Measurements from ENCODE around the gene C11orf91.
"Not testable (repeated sequence)": the region's sequence is repeated elsewhere in the genome, so short reads cannot be mapped to it uniquely, and the experiment has no call there.

The C11orf91 gene

DNA sequence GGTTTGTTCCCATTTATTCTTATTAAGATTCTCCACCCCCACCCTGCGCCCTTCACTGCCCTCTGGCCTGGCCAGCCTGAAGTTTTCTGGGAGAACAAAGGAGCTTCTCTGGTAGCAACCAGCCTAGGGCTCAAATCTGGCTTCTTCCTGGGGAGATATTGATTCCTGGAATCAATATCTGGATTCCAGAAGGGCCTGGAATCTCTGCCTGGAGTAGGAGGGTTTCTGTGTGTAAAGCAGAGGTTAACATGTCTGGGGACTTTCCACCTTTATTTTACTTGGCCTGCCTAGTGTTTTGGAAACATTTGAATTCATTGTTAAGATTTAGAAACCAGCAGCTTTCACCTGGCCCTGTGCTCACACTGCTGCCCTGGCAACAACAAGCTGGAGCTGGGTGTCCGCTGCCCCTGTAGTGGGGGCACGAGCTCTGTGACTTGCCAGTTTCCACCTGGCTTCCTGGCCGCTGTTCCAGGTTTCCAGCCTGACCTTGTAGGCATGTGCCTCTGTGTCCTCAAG, 5.5 kb downstream of the C11orf91 start:
- DNase-seq: no peak

DNA sequence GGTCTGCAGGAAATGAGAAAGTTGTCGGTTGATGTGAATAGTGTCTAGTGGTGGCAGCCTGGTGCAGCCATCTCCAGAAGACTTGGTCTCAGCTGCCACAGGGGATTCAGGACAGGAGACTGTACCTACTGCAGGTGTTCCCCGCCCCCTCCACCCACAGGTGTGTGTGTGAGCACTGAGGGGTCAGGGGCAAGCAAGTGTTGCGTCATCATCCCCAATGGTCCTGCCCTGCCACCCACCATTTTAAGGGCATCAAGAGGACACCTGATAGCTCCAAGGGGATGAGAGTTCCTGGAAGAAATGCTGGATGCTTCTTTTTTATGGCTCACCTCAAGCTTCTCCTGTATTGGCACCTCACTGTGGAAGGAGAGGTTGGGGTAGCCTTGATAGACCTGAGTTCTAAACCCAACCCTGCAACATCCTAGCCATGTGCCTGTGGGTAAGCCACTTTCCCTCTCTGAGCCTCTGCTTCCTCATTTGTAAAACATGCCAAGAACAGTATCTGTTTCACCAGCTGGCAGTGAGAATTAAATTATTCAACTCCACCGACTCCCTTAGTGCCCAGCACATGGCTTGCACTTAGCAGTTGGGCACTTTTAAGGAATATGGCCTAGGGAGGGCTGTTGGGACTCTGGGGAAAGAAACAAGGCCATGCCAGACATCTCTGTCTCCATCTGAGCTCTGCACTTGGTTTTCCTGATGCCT, 6.1 kb downstream of the C11orf91 start:
- no peak for DNase-seq

- DNase-seq: no peak
These were observed 8.1 kb downstream of the C11orf91 start for GRCh38 chr11:33692541-33692940.

- DNase-seq: peak; percentile 75
These were observed 8.6 kb downstream of the C11orf91 start for GRCh38 chr11:33692013-33692504.

GRCh38 chr11:33691066-33691864, 9.4 kb downstream of the C11orf91 start:
- no peak for DNase-seq

DNA sequence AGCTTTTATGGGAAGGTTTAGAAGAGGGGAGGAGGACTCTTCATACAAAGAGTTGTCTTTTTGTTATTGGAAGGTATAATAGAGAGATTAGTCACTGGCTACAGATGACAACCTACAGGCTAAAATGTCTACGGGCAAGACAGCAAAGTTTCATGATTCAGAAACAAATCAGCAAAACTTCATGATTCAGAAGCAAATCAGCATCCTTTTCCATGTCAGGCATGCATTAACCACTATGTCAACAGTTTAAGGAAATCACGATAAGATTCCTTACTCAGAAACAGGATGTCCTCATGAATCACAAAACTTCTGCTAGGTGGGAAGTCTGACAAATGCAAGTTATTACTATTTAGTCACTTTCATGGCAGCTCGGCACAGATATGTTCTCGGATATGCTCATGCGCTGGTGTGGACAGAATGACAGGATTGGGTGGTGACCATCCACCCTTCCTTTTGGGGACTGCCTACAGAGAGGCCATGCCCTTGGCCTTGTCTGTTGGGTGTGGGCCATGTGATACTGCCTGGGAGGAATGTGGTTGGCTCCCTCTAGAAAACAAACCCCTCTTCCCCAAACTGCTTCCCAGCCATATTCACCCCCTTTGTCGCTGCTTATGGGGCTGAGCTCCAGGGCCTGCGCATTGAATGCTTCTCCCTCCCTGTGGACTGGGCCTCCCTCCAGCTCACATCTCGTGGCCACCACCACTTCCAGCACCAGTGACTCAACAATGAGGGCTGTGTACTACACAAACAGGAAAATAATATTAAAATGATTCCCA, 10.1 kb downstream of the C11orf91 start:
- DNase-seq: no peak

DNA sequence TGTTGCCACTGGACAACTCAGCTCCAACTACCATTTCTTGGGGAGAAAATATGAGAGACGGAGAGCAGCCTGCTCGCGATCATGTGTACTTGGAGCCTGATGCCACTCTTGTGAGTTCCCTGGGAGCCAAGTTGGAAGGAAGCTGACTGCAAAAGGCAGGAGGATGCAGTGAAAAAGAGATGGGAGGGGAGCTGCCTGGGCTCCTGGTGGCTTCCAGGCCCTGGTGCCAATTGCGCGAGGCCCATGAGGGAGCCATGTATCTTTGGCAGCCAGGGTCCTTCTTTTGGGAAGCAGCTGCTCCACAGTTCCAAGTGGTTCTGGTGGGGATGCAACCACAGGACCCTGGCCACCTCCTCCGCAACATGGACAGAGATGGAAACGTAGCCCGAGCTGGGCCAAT, 11.1 kb downstream of the C11orf91 start:
- no peak for DNase-seq

DNA sequence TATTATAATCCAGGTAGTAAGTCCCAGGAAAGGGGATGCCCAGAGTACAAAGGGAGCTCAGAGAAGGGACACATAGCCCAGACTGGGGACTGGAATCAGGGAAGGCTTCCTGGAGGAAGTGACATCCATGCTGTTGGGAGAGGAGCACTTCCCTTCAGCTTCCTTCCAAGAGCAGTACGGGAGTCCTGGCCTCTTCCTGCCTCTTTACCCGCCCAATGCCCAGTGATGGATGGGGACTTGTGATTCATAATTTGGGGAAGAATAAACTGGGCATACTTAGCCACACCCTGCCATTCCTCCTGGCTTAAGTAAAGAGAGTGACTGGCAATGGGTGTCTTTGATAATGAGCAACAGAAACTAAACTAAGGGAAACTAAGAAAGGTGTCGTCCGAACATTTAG, 11.5 kb downstream of the C11orf91 start:
- no peak for DNase-seq

DNA sequence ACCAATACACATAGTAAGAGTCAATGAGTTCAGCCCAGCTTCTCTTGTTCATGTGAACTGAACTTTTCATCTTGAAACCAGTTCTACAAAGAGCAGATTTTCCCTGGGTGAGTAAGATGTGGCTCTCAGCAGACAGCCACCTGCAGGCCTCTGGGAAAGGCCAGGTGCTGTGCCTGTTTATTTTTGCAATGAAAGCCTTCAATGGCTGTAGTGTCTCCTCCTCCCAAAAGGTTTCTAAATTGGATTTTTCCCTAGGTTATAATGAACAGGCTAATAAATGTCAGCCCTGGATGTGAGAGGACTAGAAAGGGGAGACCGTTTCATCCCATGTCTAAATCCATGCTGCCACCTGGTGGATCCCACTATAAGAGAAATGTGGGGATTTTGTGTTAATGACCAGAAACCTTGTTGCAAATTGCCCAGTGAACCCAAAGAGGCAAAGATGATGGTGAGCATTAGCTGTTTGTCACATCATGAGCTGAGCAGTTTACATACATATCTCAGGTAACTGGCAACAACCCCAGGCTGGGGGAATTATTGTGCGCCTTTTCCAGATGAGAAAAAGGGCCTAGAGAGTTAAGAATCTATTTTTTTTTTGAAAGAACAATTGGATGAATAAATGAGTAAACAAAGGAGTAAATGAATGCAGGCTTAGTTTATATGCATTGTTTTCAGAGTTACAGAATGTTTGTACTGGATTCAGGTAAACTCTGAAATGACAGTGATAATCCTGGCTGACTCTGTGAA, 12.7 kb downstream of the C11orf91 start:
- peak; percentile 77 for DNase-seq

DNA sequence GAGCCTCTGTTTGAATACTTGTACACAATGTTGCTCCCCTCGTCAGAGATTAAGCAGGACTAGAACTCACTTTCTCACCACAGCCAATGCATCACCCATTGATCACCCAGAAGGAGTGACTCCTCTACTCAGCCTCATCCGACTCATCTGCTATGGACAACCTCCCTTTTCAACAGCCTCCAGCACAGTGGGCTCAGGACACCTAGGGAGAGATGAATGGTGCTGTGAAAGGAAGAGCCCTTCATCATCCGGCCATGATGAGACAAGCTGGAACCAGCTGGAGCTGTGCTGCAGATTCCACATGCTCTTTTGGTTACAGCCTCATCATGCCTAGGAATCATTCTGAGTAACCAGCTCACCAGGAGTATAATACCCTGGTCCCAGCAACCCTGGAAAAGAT, 15.5 kb downstream of the C11orf91 start:
- no peak for DNase-seq

DNA sequence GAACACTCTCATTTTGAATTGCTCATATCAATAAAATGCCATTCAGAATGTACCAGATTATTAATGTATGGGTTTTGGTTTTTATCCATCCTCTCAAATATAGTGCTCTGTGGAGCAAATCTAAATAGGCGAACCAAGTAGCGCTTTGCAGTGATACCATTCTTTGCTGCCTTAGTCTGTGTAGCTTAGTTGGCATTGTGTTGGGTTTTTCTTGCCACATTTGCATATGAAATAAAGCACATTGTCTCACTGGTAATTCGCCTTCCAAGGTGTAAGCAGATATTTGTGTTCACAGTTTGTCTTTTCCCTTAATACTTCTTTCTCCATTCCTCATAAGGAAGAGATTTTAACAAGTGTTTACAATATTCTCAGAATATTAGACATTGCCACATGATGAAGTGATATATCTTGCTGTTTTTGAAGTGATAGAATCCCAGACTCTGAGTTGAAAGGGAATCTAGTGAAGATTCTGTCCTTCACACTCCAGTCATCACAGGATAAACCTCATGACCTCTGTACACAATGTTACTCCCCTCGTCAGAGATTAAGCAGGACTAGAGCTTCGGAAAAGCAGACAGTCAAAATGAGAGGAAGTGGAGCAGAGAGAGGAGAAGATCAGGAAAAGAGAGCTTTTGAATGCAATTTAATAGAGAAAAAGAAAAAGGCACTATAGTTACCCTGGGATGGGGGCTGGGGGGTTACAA, 16.5 kb downstream of the C11orf91 start:
- DNase-seq: no peak

DNA sequence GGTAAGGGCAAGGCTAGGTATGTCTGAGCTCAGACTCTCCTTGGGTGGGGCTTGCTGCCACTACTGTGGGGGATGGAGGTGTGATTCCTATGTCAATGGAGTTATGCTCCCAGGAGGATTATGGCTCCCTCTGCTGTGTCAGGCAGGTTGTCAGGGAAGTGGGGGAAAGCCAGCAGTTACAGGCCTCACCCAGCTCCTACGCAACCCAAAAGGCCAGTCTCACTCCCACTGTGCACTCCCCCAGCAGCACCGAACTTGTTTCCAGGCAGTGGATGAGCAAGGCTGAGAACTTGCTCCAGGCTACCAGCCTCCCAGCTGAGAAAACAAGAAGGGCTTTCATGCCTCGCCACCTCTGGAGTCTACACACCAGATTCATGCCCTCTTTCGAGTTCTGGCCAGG, 18.2 kb downstream of the C11orf91 start:
- peak; percentile 10 for DNase-seq

DNA sequence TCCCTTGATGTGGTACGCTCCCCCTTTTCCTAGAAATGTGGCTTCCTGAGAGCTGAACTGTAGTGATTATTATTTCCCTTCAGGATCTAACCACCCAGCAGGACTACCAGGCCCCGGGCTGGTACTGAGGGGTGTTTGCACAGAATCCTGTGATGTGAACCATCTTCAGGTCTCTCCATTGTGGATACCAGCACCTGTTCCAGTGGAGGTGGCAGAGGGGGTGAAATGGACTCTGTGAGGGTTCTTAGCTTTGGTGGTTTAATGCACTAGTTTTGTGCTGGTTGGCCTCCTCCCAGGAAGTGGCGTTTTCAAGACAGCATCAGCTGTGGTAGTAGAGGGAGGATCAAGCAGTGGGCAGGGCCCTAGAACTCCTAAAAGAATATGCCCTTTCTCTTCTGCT, 18.6 kb downstream of the C11orf91 start:
- no peak for DNase-seq

- DNase-seq: not testable (repeated sequence)
These were observed 22.0 kb downstream of the C11orf91 start for GRCh38 chr11:33678616-33679015.

DNA sequence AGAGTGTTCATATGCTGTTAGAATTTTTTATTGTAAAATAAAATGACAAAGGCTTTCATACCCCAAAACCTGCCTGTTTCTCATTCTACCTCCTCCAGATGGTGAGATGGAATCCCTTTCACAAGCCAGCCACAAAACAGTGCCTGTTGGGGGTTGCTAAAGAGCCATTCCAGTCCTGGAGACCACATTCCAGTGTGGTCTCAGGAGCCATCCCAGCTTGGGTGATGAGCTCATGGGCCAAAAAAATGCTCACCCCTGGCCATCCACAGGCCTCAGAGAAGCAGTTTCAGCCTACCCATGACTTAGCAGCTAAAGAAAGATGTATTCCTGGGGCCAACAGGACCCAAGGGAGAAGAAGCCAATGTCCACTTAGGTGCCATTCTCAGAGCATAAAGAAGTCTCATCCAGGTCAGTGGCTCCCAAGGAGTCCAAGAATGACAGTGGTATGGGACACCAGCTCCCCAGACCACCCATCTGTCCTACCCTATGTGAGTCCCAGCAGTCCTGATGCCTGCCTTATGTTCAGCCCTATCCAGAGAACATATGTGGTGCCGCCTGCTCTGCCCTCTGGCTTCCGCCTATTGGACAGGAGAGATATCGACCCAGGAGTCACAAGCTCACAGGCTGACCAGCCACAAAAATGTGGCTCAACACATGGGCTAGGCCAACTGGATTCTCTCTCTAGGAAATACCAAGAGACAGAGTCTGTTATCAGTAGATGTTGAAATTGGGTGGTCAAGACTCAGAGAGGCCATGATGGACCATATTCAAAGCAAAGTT, 26.4 kb downstream of the C11orf91 start:
- DNase-seq: no peak

GRCh38 chr11:33672273-33672672, 28.4 kb downstream of the C11orf91 start:
- no peak for DNase-seq

GRCh38 chr11:33670250-33671011, 30.2 kb downstream of the C11orf91 start:
- DNase-seq: no peak

DNA sequence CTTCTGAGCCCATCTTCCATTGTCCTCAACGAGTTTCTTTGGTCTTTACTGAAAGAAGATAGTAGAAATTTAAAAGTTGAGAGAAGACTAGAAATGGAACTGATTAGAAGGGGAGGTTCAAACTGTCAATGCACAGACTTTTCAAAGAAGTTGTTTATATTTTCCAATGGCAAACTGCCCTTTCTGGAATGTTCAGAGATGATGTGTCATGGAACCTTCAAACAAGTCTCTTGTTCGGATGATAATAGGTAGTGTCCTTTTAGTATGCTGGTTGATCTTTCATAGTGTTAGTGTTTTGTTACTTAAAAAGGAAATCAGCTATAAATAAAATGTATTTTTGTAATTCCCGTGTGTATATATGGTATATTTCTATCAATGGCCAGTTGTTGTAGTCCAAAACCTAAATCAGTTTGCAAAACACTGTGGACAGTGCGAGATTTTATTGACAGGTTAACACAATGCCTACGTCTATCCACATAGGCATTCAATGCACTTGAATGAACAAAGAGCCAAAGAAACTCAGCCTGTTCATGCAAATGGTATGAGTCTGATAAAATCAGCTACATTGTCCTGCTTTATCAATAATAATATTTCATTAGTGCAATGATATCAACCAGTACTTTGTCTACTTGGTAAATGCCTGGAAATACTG, 30.9 kb downstream of the C11orf91 start:
- no peak for DNase-seq

DNA sequence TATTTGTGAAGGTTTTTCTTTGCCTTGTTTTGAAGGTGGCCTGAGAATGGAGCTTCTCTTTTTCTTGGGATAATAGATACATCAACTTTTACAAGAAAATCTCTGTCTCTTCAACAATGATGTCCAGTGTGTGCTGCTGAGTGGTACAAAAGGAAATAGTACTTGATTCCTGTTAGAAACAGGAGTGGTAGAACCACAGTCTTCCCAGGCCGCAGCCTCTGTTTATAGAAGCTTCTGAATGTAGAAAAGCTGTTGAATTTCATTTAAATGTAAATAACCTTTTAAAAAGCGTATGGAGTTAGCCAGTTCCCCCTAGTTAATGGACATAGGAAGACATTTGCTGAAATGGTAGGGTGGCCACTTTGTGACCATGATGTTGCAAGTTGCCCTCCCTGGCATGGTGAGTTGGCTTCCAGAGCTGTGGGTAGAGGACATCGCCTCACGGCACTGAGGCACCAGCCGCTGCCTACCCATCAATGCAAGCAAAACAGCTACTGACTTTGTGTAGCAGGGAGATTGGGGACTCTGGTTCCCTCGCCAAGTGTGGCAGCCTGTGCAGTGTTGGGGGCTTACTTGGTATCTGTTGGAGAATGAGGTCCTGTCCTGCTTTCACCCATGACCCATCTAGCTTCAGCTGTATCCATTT, 31.6 kb downstream of the C11orf91 start:
- DNase-seq: no peak

Measured in DMS53 (cell line).